D721Med (cell line): ENCODE results near the gene LIN52.
A peak's percentile ranks its signal among the peaks of the same experiment; 100 is the strongest.

Experiments used
- DNase-seq: peaks from one replicate; pipeline ENCODE4 v3.0.0; 2011; ENCODE audit warnings: low spot score; ENCODE audit not compliant: insufficient read length
- FAIRE-seq: peaks from 2 replicates; lab custom pipeline; 2011; peaks lifted over from hg19 to GRCh38; lab: Jason Lieb, UNC
- TF ChIP-seq, protein P1 (sequence below): IDR thresholded peaks from 2 replicates; pipeline ENCODE4 v1.5.1; 2012; ENCODE audit warnings: mild to moderate bottlenecking, control low read depth; ENCODE audit not compliant: insufficient read depth; ENCODE audit errors: missing control alignments

LIN52 gene

DNA sequence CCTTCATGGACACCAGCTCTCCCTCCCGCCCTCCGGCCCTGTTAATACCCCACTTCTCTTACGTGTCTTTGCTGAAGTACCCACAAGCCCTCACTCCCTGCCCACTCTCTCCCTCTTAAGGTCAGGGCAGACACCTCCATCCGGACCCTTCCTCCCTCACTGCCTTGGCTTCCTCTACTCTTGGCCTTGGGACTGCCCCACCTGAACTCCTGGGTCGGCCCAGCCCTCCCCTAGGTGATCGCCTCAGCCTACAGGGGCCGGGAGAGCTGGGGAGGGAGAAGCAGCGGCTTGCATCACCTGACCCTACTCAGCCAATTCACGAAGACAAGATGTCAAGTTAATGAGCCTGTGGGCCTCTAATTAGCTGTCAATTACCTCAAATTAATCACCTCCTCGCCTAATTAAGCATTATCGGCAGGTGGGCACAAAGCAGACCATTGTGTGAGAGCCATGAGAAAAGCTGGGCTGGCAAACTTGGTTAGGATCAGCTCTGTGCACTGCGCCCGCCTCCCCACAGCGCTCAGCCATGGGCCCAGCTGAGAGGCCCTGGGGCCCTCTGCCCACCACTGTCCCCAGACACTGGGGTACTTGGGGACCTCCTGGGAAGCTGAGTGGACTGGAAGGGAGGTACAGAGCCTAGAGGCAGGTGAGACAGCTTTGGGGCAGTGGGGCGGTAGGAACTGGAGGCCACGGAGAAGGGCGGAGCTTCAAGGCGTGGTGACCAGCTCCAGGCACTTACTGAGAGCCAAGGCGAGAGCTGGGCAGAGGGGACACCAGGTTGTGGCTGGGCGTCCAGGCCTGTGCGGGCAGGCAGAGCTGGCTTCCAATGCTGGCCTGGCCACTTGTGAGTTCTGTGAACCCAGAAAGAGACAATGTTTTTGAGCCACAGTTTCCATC, 129.4 kb downstream of the LIN52 start:
- DNase-seq, result no peak
- FAIRE-seq, result no peak
- TF ChIP-seq, protein P1, sequence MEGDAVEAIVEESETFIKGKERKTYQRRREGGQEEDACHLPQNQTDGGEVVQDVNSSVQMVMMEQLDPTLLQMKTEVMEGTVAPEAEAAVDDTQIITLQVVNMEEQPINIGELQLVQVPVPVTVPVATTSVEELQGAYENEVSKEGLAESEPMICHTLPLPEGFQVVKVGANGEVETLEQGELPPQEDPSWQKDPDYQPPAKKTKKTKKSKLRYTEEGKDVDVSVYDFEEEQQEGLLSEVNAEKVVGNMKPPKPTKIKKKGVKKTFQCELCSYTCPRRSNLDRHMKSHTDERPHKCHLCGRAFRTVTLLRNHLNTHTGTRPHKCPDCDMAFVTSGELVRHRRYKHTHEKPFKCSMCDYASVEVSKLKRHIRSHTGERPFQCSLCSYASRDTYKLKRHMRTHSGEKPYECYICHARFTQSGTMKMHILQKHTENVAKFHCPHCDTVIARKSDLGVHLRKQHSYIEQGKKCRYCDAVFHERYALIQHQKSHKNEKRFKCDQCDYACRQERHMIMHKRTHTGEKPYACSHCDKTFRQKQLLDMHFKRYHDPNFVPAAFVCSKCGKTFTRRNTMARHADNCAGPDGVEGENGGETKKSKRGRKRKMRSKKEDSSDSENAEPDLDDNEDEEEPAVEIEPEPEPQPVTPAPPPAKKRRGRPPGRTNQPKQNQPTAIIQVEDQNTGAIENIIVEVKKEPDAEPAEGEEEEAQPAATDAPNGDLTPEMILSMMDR, result no peak

DNA sequence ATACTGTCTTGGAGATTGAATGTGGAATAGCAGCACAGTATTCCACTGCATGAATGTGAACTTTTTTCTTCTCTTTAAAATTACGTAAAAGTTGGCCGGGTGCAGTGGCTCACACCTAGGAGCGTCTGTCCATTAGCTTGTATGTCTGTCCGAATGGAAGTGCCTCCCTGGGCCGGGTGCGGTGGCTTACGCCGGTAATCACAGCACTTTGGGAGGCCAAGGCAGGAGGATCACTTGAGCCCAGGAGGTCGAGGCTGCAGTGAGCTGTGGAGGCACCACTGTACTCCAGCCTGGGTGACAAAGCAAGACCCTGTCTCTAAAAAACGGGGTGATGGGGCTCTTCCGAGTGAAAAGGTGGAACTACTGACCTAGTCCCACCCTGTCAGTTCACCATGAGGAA, 131.9 kb downstream of the LIN52 start:
- FAIRE-seq, result no peak
- no peak for DNase-seq
- TF ChIP-seq, protein P1, result no peak

DNA sequence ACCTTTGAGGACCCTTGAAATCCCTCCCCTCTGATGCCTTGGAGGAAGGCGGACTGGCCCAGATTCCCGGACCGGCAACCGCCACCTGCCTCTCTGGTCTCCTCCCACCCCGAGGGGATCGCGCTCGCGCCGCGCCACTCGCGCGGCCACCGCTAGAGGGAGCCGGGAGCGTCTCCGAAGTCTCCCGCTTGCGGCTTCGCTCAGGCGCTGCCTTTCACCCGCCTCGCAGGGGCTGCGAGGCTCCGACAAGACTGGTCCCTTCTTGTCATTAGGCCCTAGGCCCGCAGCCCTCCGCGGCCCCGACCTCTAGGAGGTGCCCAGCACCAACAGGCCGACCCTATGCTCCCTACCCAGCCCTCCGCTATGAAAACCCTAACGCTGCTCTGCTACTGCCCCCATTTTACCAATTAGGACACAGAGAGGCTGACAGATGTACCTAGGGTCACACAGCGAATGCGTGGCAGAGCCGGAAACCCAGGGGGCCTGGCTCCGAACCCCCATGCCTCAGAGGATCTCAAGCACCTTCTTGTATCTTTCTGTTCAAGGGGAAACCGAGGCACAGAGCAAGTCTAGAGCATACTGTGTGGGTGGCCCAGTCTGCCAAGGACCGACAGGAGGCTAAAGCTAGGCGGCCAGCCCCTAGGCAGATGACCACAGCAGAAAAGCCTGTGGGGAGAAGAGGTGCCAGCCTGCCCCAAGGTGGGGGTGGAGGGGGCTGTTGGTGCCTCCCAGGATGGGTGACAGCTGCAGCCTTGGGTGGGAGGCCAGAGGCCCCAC, 133.1 kb downstream of the LIN52 start:
- TF ChIP-seq, protein P1, result peak; percentile 75
- DNase-seq (peak; percentile 83), FAIRE-seq (no peak)

DNA sequence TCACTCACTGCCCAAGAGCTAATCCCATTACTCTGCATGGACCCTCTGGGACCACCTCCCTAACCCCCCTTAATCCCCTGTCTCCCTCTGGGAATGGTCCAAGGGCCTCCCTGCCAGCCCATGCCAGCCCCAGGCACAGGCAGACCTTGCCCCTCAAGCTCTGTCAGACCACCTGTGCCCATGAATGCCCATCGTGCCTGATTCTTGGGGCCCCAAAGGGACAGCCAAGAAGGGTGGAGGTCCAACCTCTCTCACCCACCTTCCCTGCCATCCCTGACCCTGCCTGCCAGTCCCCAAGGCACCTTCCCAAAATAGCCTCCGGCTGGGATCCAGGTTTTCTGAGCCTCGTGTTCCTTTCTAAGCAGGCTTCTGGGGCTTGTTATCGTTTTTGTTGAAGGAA, 133.7 kb downstream of the LIN52 start:
- DNase-seq, result no peak
- FAIRE-seq, result no peak
- TF ChIP-seq, protein P1, result no peak

DNA sequence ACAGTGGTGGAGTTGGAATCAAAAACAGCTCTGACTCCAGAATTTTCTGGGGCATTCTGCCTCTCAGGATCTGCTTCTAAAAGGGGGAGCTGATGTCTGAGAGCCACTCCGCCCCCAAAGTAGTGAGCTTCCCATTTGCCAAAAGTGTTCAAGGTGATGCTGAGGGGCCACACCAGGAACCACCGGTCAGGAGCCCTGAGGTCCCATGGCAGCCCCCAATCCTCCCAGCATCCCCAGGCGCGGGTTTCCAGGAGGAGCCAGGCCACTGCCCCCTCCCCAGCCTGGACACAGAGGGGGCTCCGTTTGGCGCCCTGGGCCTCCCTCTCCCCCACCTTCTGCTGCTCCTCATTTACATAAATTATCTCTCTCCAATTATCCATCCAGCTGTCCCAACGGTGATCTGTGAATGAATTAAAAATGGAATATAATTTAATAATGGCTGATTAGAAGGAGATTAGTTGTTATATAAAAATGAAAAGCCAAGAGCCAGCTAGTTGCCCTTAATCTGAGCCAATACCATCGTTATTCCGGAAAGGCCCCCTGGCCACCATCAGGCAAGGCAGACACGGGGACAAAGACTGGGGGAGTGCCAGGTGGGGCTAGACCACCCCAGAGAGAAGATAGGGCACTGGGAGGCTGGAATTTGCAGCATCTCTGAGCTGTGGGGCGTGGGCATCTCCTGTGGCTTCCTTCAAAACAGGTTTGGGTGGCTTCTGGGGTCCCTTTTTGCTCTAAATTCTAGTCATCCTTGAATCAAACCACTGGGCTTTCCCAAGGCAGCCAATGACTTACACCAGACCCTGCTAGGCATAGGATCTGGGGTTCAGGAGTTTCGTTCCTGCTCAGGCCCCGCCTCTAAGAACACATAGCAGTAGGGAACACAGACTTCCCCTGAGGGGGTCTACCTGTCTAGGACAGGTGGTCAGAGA, 134.8 kb downstream of the LIN52 start:
- DNase-seq (no peak), FAIRE-seq (no peak)
- TF ChIP-seq, protein P1, result no peak

DNA sequence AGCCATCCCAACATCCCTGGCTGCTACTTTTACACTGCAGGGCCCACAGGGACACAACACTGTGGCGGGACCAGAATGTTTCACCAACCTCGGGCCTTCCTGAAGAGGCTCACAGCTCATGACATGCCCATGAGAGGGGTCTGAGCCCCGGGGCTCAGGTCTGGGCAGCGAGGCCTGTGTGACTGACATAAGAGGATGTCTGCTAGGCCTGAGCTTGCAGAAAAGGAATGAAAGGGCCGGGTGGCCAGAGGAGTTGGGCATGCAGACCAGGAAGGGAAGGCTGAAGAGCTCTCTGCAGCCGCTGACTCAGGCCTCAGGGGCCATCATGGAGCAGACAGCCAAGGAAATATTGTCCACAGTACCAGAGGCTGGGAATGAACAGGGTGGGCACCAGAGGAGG, 136.2 kb downstream of the LIN52 start:
- no peak for DNase-seq
- no peak for FAIRE-seq
- TF ChIP-seq, protein P1, result no peak
